WTC11 (cell line): ENCODE data around the gene ADAT3. TPM values are rescaled to one million over a fixed set of nuclear protein-coding genes. Genes with fewer than 3 reads are reported as not detected.
"Not testable (repeated sequence)": the region's sequence is repeated elsewhere in the genome, so short reads cannot be mapped to it uniquely, and the experiment has no call there.

Experiments
- ATAC-seq: fragments of 200-7000 bp; cut with Tn5 transposase; 2 replicates; pipeline ENCODE4 v1.10.0; 2021; ENCODE audit warnings: mild to moderate bottlenecking, moderate library complexity
- CTCF ChIA-PET: fragments of 300-600 bp; sonication (Branson Sonifier 250); formaldehyde crosslinking; loops from one replicate; lab custom pipeline; 2021; ENCODE audit warnings: antibody characterized with exemption; lab: Charles Lee
- POLR2A ChIA-PET: fragments of 350-600 bp; sonication (Branson Sonifier 250); formaldehyde crosslinking; loops from one replicate; lab custom pipeline; 2021; ENCODE audit warnings: antibody characterized with exemption; lab: Charles Lee
- DNase-seq: peaks from one replicate; pipeline ENCODE4 v3.0.0; 2021; ENCODE audit warnings: low spot score
- H3K27ac Mint-ChIP-seq: 2 replicates; pipeline ENCODE4 v1.8.0; 2021; ENCODE audit warnings: mixed read lengths
- H3K27me3 Mint-ChIP-seq: 2 replicates; pipeline ENCODE4 v1.8.0; 2021; ENCODE audit warnings: low read depth, mild to moderate bottlenecking, moderate library complexity, mixed read lengths
- H3K36me3 Mint-ChIP-seq: 2 replicates; pipeline ENCODE4 v1.8.0; 2021; ENCODE audit warnings: mixed read lengths
- H3K4me1 Mint-ChIP-seq: 2 replicates; pipeline ENCODE4 v1.8.0; 2022; ENCODE audit warnings: mixed read lengths
- H3K4me3 Mint-ChIP-seq: 2 replicates; pipeline ENCODE4 v1.8.0; 2021; ENCODE audit warnings: mild to moderate bottlenecking, moderate library complexity, mixed read lengths
- H3K9me3 Mint-ChIP-seq: 2 replicates; pipeline ENCODE4 v1.8.0; 2021; ENCODE audit warnings: mixed read lengths
- ARID4B ChIP-seq: sonication (generic); formaldehyde crosslinking; IDR thresholded peaks from 2 replicates; pipeline ENCODE4 v1.8.0; 2023; ENCODE audit warnings: missing genetic modification reagents, mild to moderate bottlenecking, borderline replicate concordance
- ELF4 ChIP-seq: sonication (generic); formaldehyde crosslinking; IDR thresholded peaks from 2 replicates; pipeline ENCODE4 v1.8.1; 2022; ENCODE audit warnings: low read depth, mild to moderate bottlenecking, moderate library complexity, missing genetic modification reagents
- EMX1 ChIP-seq: fragments of 250-450 bp; sonication (Bioruptor Pico); IDR thresholded peaks from 2 replicates; pipeline ENCODE4 v1.8.0; 2021; ENCODE audit warnings: mild to moderate bottlenecking
- ERG ChIP-seq: fragments of 250-450 bp; sonication (Bioruptor Pico); IDR thresholded peaks from 2 replicates; pipeline ENCODE4 v1.8.0; 2021; ENCODE audit warnings: mild to moderate bottlenecking
- FOXK1 ChIP-seq: sonication (generic); formaldehyde crosslinking; IDR thresholded peaks from 2 replicates; pipeline ENCODE4 v1.8.0; 2022; ENCODE audit warnings: mild to moderate bottlenecking, moderate library complexity, missing genetic modification reagents
- GRHL2 ChIP-seq: fragments of 250-450 bp; sonication (Bioruptor Pico); IDR thresholded peaks from 2 replicates; pipeline ENCODE4 v1.8.0; 2022; ENCODE audit warnings: mild to moderate bottlenecking, moderate library complexity; ENCODE audit not compliant: insufficient replicate concordance, severe bottlenecking
- GTF2I ChIP-seq: fragments of 250-450 bp; sonication (Bioruptor Pico); conservative IDR thresholded peaks from 2 replicates; pipeline ENCODE4 v1.4.0; 2021; ENCODE audit warnings: mild to moderate bottlenecking
- PRDM15 ChIP-seq: sonication (generic); formaldehyde crosslinking; IDR thresholded peaks from 2 replicates; pipeline ENCODE4 v1.8.0; 2022; ENCODE audit warnings: missing genetic modification reagents
- PREB ChIP-seq: sonication (generic); formaldehyde crosslinking; IDR thresholded peaks from 2 replicates; pipeline ENCODE4 v1.8.1; 2022; ENCODE audit warnings: mild to moderate bottlenecking, missing genetic modification reagents, moderate library complexity, borderline replicate concordance
- ZMAT4 ChIP-seq: fragments of 250-450 bp; sonication (Bioruptor Pico); IDR thresholded peaks from 2 replicates; pipeline ENCODE4 v1.9.0; 2021; ENCODE audit warnings: mild to moderate bottlenecking
- ZNF425 ChIP-seq: fragments of 250-450 bp; sonication (Bioruptor Pico); conservative IDR thresholded peaks from 2 replicates; pipeline ENCODE4 v1.9.0; 2021; ENCODE audit warnings: mild to moderate bottlenecking
- total RNA-seq: library from RNA; stranded (reverse); gene quantifications from 3 replicates; pipeline ENCODE4 v1.2.3, GENCODE V29; 2021

ADAT3 gene
- total RNA-seq, 1 experiment from 2014 or later: 20.3 TPM

- TF ChIP-seq PRDM15 (CRISPR knock-in tag) (no peak), ELF4 (CRISPR knock-in tag) (no peak), GTF2I (no peak), GRHL2 (CRISPR knock-in tag) (no peak), ERG (CRISPR knock-in tag) (no peak), PREB (no peak), EMX1 (CRISPR knock-in tag) (no peak), ZMAT4 (no peak)
These were observed 24.4 kb upstream of the ADAT3 start (continued) for GRCh38 chr19:1880611-1881392.

GRCh38 chr19:1881393-1882088 lies 23.7 kb upstream of the ADAT3 start:
- H3K36me3 Mint-ChIP-seq, H3K27ac Mint-ChIP-seq, H3K9me3 Mint-ChIP-seq, DNase-seq, H3K4me3 Mint-ChIP-seq, ATAC-seq, H3K27me3 Mint-ChIP-seq, POLR2A ChIA-PET: not testable (repeated sequence)
- CTCF ChIA-PET: interaction anchor here (1.3 kb wide), 1 partner anchor 17 kb away, joined by 8 read pairs; no protein-coding TSS in a partner anchor
- peaks cover 20% of the 10 kb centered on the region for H3K4me1 Mint-ChIP-seq

- H3K4me3 Mint-ChIP-seq: peak overlapping the region; percentile 98
- POLR2A ChIA-PET: no interaction called here
- no peaks in the 10 kb centered on the region for H3K36me3 Mint-ChIP-seq
- H3K27me3 Mint-ChIP-seq: peaks cover 2% of the 10 kb centered on the region; the same call in 1 of the 2 replicates
- ATAC-seq: no peak
- H3K4me1 Mint-ChIP-seq: peaks cover 23% of the 10 kb centered on the region
- H3K9me3 Mint-ChIP-seq: no peaks in the 10 kb centered on the region
- H3K27ac Mint-ChIP-seq: peak overlapping the region; percentile 83
- CTCF ChIA-PET: interaction anchor here (0.6 to 1.3 kb wide), 2 partner anchors 18 to 845 kb away, joined by 3 to 8 read pairs; no protein-coding TSS in a partner anchor
- no peak for DNase-seq
- TF ChIP-seq FOXK1 (CRISPR knock-in tag) (no peak), ARID4B (CRISPR knock-in tag) (no peak), ZNF425 (CRISPR knock-in tag) (no peak)
These were observed 23.0 kb upstream of the ADAT3 start for GRCh38 chr19:1882089-1882785.
